ENCODE data around the gene SEC11A. TPM values are rescaled to one million over a fixed set of nuclear protein-coding genes. Genes with fewer than 3 reads are reported as not detected.
"Not testable (repeated sequence)": the region's sequence is repeated elsewhere in the genome, so short reads cannot be mapped to it uniquely, and the experiment has no call there.

The SEC11A gene
- total RNA-seq, 4 donors from 2014 or later, result 57.4 to 90.3 (median 73.5) TPM

GRCh38 chr15:84699538-84700191, 16.3 kb downstream of the SEC11A start:
- DNase-seq (ENCODE audit: extremely low spot score), result no peak
- Histone ChIP-seq H3K36me3 (no peaks in the 10 kb centered on the region), H3K9me3 (no peaks in the 10 kb centered on the region), H3K27me3 (no peaks in the 10 kb centered on the region), H3K27ac (replicated peaks in 1 of 4) (no peak overlapping the region), H3K4me3 (no peak overlapping the region), H3K4me1 (peaks cover 19 to 33% (median 26%) of the 10 kb centered on the region in 4 donors)
- 91% methylated on average over 8 of the region's 8 CpGs for WGBS
- TF ChIP-seq POLR2A (IDR thresholded peaks at IDR 0.05; ENCODE audit: low read depth), result no peak
- intact Hi-C loops (cut with DNase I), result loop anchor here (5.0 kb wide), 1 partner anchor 53 kb away; no protein-coding TSS in a partner anchor

GRCh38 chr15:84697236-84697990, 18.5 kb downstream of the SEC11A start:
- TF ChIP-seq POLR2A (IDR thresholded peaks at IDR 0.05; ENCODE audit: low read depth) (no peak), POLR2AphosphoS5 (IDR thresholded peaks at IDR 0.05) (no peak), EP300 (IDR thresholded peaks at IDR 0.05) (no peak), CTCF (IDR thresholded peaks at IDR 0.05) (no peak)
- Histone ChIP-seq H3K4me1 (peaks cover 3 to 18% (median 11%) of the 10 kb centered on the region in 4 donors), H3K36me3 (no peaks in the 10 kb centered on the region), H3K27me3 (no peaks in the 10 kb centered on the region), H3K9me3 (no peaks in the 10 kb centered on the region), H3K27ac (replicated peaks in 1 of 4) (no peak overlapping the region), H3K4me3 (no peak overlapping the region)
- 45% methylated on average over 1 of the region's 1 CpG for WGBS
- intact Hi-C loops (cut with DNase I), result no loop called here
- no peak for DNase-seq (ENCODE audit: extremely low spot score)

GRCh38 chr15:84696757-84697156, 19.2 kb downstream of the SEC11A start:
- H3K36me3 ChIP-seq, result no peaks in the 10 kb centered on the region
- H3K27me3 ChIP-seq, result no peaks in the 10 kb centered on the region
- no peak overlapping the region for H3K27ac ChIP-seq (replicated peaks in 1 of 4)
- TF ChIP-seq POLR2AphosphoS5 (IDR thresholded peaks at IDR 0.05) (no peak), EP300 (IDR thresholded peaks at IDR 0.05) (no peak), POLR2A (IDR thresholded peaks at IDR 0.05; ENCODE audit: low read depth) (no peak), CTCF (IDR thresholded peaks at IDR 0.05) (no peak)
- H3K4me3 ChIP-seq, result no peak overlapping the region
- H3K9me3 ChIP-seq, result no peaks in the 10 kb centered on the region
- intact Hi-C loops (cut with DNase I), result no loop called here
- no peak for DNase-seq (ENCODE audit: extremely low spot score)
- peaks cover 0 to 19% (median 8%) of the 10 kb centered on the region in 4 donors for H3K4me1 ChIP-seq
- 90% methylated on average over 4 of the region's 4 CpGs for WGBS

- Histone ChIP-seq H3K4me1 (peaks cover 0 to 14% (median 8%) of the 10 kb centered on the region in 4 donors), H3K9me3 (no peaks in the 10 kb centered on the region), H3K4me3 (no peak overlapping the region), H3K27me3 (no peaks in the 10 kb centered on the region), H3K27ac (replicated peaks in 1 of 4) (no peak overlapping the region), H3K36me3 (peaks cover 0 to 50% (median 33%) of the 10 kb centered on the region in 4 donors)
- no peak for DNase-seq (ENCODE audit: extremely low spot score)
- WGBS, result 96% methylated on average over 8 of the region's 8 CpGs
- intact Hi-C loops (cut with DNase I), result no loop called here
- TF ChIP-seq EP300 (IDR thresholded peaks at IDR 0.05) (no peak), POLR2AphosphoS5 (IDR thresholded peaks at IDR 0.05) (no peak), POLR2A (IDR thresholded peaks at IDR 0.05; ENCODE audit: low read depth) (no peak), CTCF (IDR thresholded peaks at IDR 0.05) (no peak)
These were observed 25.6 kb downstream of the SEC11A start for GRCh38 chr15:84690342-84690741.

GRCh38 chr15:84689858-84690257, 26.1 kb downstream of the SEC11A start:
- WGBS, result 92% methylated on average over 4 of the region's 4 CpGs
- Histone ChIP-seq H3K27me3 (no peaks in the 10 kb centered on the region), H3K4me1 (peaks cover 0 to 11% (median 7%) of the 10 kb centered on the region in 4 donors), H3K4me3 (no peak overlapping the region), H3K36me3 (peaks cover 0 to 55% (median 34%) of the 10 kb centered on the region in 4 donors), H3K9me3 (no peaks in the 10 kb centered on the region), H3K27ac (replicated peaks in 1 of 4) (no peak overlapping the region)
- DNase-seq (ENCODE audit: extremely low spot score), result no peak
- TF ChIP-seq CTCF (IDR thresholded peaks at IDR 0.05) (no peak), EP300 (IDR thresholded peaks at IDR 0.05) (no peak), POLR2AphosphoS5 (IDR thresholded peaks at IDR 0.05) (no peak), POLR2A (IDR thresholded peaks at IDR 0.05; ENCODE audit: low read depth) (no peak)
- intact Hi-C loops (cut with DNase I), result no loop called here

GRCh38 chr15:84686446-84686845, 29.5 kb downstream of the SEC11A start:
- DNase-seq (ENCODE audit: extremely low spot score); H3K27me3 ChIP-seq; H3K4me1 ChIP-seq; intact Hi-C loops (cut with DNase I); H3K9me3 ChIP-seq; H3K4me3 ChIP-seq; H3K27ac ChIP-seq (replicated peaks in 1 of 4): not testable (repeated sequence)
- 92% methylated on average over 7 of the region's 7 CpGs for WGBS
- peaks cover 0 to 80% (median 48%) of the 10 kb centered on the region in 4 donors for H3K36me3 ChIP-seq
